ENCODE results near the gene SPANXC.
"Not testable (repeated sequence)": the region's sequence is repeated elsewhere in the genome, so short reads cannot be mapped to it uniquely, and the experiment has no call there.

DNA sequence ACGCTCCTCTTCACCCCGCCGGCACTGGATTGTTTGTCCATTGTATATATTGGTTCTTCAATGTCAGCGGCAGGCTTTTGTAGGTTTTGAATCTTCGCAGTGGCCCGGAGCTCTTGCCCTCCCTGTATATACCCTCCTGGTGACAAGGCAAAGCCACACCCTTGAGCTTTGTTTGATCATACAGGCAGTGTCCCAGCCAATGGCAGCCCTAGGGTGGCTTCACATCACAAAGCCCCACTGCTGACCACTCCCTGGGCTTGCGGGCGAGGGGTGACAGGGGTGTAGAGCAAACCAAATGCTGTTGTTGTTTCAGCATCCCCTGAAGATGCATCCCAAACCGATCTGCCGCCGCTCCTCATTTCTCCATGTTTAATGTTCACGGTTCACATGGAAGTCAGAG, at the start of gene SPANXC:
- TF ChIP-seq EP300 (IDR thresholded peaks at IDR 0.05; ENCODE audit: low read depth); POLR2A (IDR thresholded peaks at IDR 0.05): not testable (repeated sequence)
- TF ChIP-seq, protein P1, sequence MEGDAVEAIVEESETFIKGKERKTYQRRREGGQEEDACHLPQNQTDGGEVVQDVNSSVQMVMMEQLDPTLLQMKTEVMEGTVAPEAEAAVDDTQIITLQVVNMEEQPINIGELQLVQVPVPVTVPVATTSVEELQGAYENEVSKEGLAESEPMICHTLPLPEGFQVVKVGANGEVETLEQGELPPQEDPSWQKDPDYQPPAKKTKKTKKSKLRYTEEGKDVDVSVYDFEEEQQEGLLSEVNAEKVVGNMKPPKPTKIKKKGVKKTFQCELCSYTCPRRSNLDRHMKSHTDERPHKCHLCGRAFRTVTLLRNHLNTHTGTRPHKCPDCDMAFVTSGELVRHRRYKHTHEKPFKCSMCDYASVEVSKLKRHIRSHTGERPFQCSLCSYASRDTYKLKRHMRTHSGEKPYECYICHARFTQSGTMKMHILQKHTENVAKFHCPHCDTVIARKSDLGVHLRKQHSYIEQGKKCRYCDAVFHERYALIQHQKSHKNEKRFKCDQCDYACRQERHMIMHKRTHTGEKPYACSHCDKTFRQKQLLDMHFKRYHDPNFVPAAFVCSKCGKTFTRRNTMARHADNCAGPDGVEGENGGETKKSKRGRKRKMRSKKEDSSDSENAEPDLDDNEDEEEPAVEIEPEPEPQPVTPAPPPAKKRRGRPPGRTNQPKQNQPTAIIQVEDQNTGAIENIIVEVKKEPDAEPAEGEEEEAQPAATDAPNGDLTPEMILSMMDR (IDR thresholded peaks at IDR 0.05), result not testable (repeated sequence)

Measured in transverse colon (tissue), 3 donors.